Anterior cingulate cortex (tissue), 58 donors: ENCODE measurements around the gene VPS13C.

Experiments used
- DNase-seq, 58 donors: peaks; one replicate each; lab custom pipeline; 2025; lab: John Stamatoyannopoulos, UW

Gene VPS13C

GRCh38 chr15:62060113-62060895 lies at the start of gene VPS13C:
Gene VPS13C (minus strand): TSS chr15:62060447. CDS start chr15:62060374, 73 bp downstream.
- DNase-seq = peak; percentile 50 to 96 (median 90)

- DNase-seq = no peak
Measured at GRCh38 chr15:62109437-62109836, 49.2 kb upstream of the VPS13C start.

GRCh38 chr15:62108411-62108810 lies 48.2 kb upstream of the VPS13C start:
- no peak for DNase-seq

- DNase-seq = no peak
Measured at GRCh38 chr15:62107571-62108121, 47.4 kb upstream of the VPS13C start.

GRCh38 chr15:62106096-62106495 lies 45.8 kb upstream of the VPS13C start:
- no peak for DNase-seq

GRCh38 chr15:62105266-62105665 lies 45.0 kb upstream of the VPS13C start:
- DNase-seq = no peak

- no peak for DNase-seq
Measured at GRCh38 chr15:62104846-62105245, 44.6 kb upstream of the VPS13C start.

- no peak for DNase-seq
Measured at GRCh38 chr15:62104401-62104800, 44.2 kb upstream of the VPS13C start.

- no peak for DNase-seq
Measured at GRCh38 chr15:62103431-62103830, 43.2 kb upstream of the VPS13C start.

GRCh38 chr15:62099094-62099601 lies 38.9 kb upstream of the VPS13C start:
- DNase-seq = no peak

GRCh38 chr15:62094388-62094787 lies 34.1 kb upstream of the VPS13C start:
- no peak for DNase-seq

- DNase-seq = no peak
Measured at GRCh38 chr15:62093809-62094208, 33.6 kb upstream of the VPS13C start.

- DNase-seq = no peak
Measured at GRCh38 chr15:62090988-62091387, 30.7 kb upstream of the VPS13C start.

GRCh38 chr15:62089616-62090015 lies 29.4 kb upstream of the VPS13C start:
- no peak for DNase-seq

GRCh38 chr15:62088353-62088693 lies 28.1 kb upstream of the VPS13C start:
- no peak for DNase-seq

GRCh38 chr15:62087671-62088352 lies 27.6 kb upstream of the VPS13C start:
- no peak for DNase-seq

- peak in 2 of 58 donors; percentile 20 to 42 for DNase-seq
Measured at GRCh38 chr15:62085740-62086139, 25.5 kb upstream of the VPS13C start.

- DNase-seq = no peak
Measured at GRCh38 chr15:62083194-62084154, 23.2 kb upstream of the VPS13C start.

- DNase-seq = no peak
Measured at GRCh38 chr15:62079594-62079993, 19.3 kb upstream of the VPS13C start.

- no peak for DNase-seq
Measured at GRCh38 chr15:62075595-62076277, 15.5 kb upstream of the VPS13C start.
